ENCODE data around the gene RBMS2.
A peak's percentile ranks its signal among the peaks of the same experiment; 100 is the strongest.
"Not testable (repeated sequence)": the region's sequence is repeated elsewhere in the genome, so short reads cannot be mapped to it uniquely, and the experiment has no call there.

RBMS2 gene, protein sequence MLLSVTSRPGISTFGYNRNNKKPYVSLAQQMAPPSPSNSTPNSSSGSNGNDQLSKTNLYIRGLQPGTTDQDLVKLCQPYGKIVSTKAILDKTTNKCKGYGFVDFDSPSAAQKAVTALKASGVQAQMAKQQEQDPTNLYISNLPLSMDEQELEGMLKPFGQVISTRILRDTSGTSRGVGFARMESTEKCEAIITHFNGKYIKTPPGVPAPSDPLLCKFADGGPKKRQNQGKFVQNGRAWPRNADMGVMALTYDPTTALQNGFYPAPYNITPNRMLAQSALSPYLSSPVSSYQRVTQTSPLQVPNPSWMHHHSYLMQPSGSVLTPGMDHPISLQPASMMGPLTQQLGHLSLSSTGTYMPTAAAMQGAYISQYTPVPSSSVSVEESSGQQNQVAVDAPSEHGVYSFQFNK

GRCh38 chr12:56521590-56522371, at the start of gene RBMS2:
Gene RBMS2 (plus strand): TSS chr12:56521820. CDS start chr12:56522024, 204 bp downstream.
- peak; percentile 13 to 33 for DNase-seq
- peak within 1 kb of the TSS; percentile 96 to 98 for H3K4me3 Mint-ChIP-seq
- H3K9me3 Mint-ChIP-seq: no peaks in the 10 kb centered on the region
- peak within 1 kb of the TSS; percentile 96 to 97 for H3K27ac Mint-ChIP-seq
- H3K4me1 Mint-ChIP-seq: peaks cover 32% of the 10 kb centered on the region
- H3K27me3 Mint-ChIP-seq: no peaks in the 10 kb centered on the region
- peak; percentile 94 for ATAC-seq

GRCh38 chr12:56474389-56474788, 47.2 kb upstream of the RBMS2 start:
- H3K4me3 Mint-ChIP-seq: no peak overlapping the region
- no peak for DNase-seq
- H3K9me3 Mint-ChIP-seq: no peaks in the 10 kb centered on the region
- no peak for ATAC-seq
- H3K27me3 Mint-ChIP-seq: no peaks in the 10 kb centered on the region
- peaks cover 36% of the 10 kb centered on the region for H3K4me1 Mint-ChIP-seq
- no peak overlapping the region for H3K27ac Mint-ChIP-seq

DNA sequence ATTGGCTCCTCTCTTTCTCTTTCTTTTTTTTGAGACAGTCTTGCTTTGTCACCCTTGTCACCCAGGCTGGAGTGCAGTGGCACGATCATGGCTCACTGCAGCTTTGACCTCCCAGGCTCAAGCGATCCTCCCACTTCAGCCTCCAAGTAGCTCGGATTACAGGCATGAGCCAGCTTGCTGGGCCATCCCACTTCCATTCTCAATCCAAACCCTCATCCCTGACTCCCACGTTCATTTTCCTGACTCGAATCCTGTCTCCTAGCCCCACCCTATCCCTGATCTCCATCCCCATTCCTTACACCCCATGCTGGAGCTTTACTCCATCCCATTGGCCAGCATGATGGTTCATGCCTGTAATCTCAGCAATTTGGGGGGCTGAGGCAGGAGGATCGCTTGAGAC, 45.5 kb upstream of the RBMS2 start:
- H3K4me1 Mint-ChIP-seq: peaks cover 32% of the 10 kb centered on the region
- no peaks in the 10 kb centered on the region for H3K27me3 Mint-ChIP-seq
- no peak for ATAC-seq
- no peaks in the 10 kb centered on the region for H3K9me3 Mint-ChIP-seq
- no peak for DNase-seq
- no peak overlapping the region for H3K4me3 Mint-ChIP-seq
- H3K27ac Mint-ChIP-seq: peak overlapping the region; percentile 30 to 43

- H3K27me3 Mint-ChIP-seq: no peaks in the 10 kb centered on the region
- H3K4me1 Mint-ChIP-seq: peaks cover 24% of the 10 kb centered on the region
- no peaks in the 10 kb centered on the region for H3K9me3 Mint-ChIP-seq
- no peak overlapping the region for H3K4me3 Mint-ChIP-seq
- no peak for ATAC-seq
- peak overlapping the region in 1 of 2 donors; percentile 86 for H3K27ac Mint-ChIP-seq
- DNase-seq: no peak
Observed at GRCh38 chr12:56476972-56477432, 44.6 kb upstream of the RBMS2 start.

DNA sequence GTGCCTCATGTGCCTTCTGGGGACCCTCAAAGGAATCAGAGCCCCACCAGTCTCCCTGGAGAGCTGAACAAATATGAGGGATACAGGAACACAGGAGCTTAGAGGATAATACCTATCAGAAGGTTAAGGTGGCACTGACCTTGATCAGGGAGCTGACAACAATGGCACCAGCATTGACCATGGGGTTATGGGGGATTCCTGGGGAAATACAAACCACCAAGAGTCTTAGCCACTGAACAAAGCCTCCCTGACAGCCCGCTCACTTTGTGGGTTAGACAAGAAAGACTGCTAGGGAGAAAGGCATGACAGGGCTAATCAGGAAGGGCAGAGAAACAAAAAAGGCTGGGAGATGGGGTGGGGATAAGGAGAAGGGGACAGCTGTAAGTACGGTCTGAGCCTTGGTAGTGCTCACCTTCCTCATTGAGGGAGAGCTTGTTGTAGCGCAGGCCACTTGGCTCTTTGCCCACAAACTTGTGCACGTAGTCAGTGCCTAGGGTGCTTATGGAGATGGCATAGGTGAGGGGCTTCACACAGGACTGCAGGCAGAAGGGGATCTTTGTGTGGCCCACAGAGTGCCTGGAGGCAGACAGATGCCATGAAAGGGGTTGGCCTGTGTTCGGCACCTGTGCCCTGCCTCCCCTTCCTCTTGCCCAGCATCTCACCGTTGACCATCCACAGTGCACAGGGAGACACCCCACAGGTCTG, 43.9 kb upstream of the RBMS2 start:
- no peaks in the 10 kb centered on the region for H3K27me3 Mint-ChIP-seq
- H3K9me3 Mint-ChIP-seq: no peaks in the 10 kb centered on the region
- peak overlapping the region; percentile 83 to 86 for H3K27ac Mint-ChIP-seq
- peaks cover 24% of the 10 kb centered on the region for H3K4me1 Mint-ChIP-seq
- H3K4me3 Mint-ChIP-seq: no peak overlapping the region
- DNase-seq: no peak
- peak; percentile 33 for ATAC-seq

GRCh38 chr12:56479625-56480024, 42.0 kb upstream of the RBMS2 start:
- H3K4me3 Mint-ChIP-seq: no peak overlapping the region
- no peak for ATAC-seq

GRCh38 chr12:56484566-56484965, 37.1 kb upstream of the RBMS2 start:
- Mint-ChIP-seq H3K9me3 (peaks cover 6 to 7% of the 10 kb centered on the region in 2 donors), H3K4me3 (no peak overlapping the region), H3K4me1 (peaks cover 39% of the 10 kb centered on the region)

More at GRCh38 chr12:56479625-56480024, 42.0 kb upstream of the RBMS2 start:
- DNase-seq: no peak
- peaks cover 24% of the 10 kb centered on the region for H3K4me1 Mint-ChIP-seq
- no peaks in the 10 kb centered on the region for H3K27me3 Mint-ChIP-seq
- H3K9me3 Mint-ChIP-seq: no peaks in the 10 kb centered on the region
- no peak overlapping the region for H3K27ac Mint-ChIP-seq

GRCh38 chr12:56486694-56487093, 34.9 kb upstream of the RBMS2 start:
- H3K4me3 Mint-ChIP-seq: peak overlapping the region in 1 of 2 donors; percentile 96
- ATAC-seq (no peak), DNase-seq (no peak)
- H3K27ac Mint-ChIP-seq: no peak overlapping the region
- H3K4me1 Mint-ChIP-seq: peaks cover 24% of the 10 kb centered on the region
- H3K9me3 Mint-ChIP-seq: peaks cover 6 to 7% of the 10 kb centered on the region in 2 donors
- peaks cover 48% of the 10 kb centered on the region for H3K27me3 Mint-ChIP-seq

More at GRCh38 chr12:56484566-56484965, 37.1 kb upstream of the RBMS2 start:
- peaks cover 26% of the 10 kb centered on the region for H3K27me3 Mint-ChIP-seq
- DNase-seq (no peak), ATAC-seq (no peak)
- no peak overlapping the region for H3K27ac Mint-ChIP-seq

DNA sequence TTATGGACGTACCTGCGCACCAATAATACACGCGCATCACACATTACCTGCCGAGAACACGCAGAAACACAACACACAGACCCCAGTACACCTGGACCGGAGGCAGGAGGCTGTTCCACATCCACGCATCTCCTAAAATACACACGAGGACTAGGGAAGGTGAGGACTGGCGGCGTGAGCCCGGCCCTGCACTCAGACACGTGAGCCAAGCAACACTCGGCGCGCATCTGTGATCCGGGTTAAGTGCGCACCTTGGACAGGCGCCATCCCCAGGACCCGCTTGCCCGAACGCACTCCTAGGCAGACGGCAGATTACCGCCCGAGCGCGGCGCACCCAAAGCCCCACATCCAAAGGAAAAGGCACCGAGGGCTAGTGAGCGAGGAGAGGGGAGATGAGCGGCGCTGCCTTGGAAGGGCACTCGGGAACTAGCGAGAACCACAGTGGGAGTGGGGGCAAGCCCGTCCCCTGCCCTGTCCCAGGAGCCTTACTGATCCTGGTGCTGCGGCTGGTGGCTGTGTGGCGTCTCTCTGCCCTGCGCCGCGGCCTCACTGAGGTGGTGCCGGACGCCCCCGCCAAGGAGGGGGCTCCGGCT, 34.1 kb upstream of the RBMS2 start:
- H3K4me1 Mint-ChIP-seq: peaks cover 24% of the 10 kb centered on the region
- ATAC-seq (peak; percentile 64), DNase-seq (peak; percentile 34 to 49)
- H3K27me3 Mint-ChIP-seq: peaks cover 51% of the 10 kb centered on the region
- H3K4me3 Mint-ChIP-seq: peak overlapping the region; percentile 87 to 96
- H3K9me3 Mint-ChIP-seq: peaks cover 6 to 7% of the 10 kb centered on the region in 2 donors
- H3K27ac Mint-ChIP-seq: peak overlapping the region in 1 of 2 donors; percentile 67

DNA sequence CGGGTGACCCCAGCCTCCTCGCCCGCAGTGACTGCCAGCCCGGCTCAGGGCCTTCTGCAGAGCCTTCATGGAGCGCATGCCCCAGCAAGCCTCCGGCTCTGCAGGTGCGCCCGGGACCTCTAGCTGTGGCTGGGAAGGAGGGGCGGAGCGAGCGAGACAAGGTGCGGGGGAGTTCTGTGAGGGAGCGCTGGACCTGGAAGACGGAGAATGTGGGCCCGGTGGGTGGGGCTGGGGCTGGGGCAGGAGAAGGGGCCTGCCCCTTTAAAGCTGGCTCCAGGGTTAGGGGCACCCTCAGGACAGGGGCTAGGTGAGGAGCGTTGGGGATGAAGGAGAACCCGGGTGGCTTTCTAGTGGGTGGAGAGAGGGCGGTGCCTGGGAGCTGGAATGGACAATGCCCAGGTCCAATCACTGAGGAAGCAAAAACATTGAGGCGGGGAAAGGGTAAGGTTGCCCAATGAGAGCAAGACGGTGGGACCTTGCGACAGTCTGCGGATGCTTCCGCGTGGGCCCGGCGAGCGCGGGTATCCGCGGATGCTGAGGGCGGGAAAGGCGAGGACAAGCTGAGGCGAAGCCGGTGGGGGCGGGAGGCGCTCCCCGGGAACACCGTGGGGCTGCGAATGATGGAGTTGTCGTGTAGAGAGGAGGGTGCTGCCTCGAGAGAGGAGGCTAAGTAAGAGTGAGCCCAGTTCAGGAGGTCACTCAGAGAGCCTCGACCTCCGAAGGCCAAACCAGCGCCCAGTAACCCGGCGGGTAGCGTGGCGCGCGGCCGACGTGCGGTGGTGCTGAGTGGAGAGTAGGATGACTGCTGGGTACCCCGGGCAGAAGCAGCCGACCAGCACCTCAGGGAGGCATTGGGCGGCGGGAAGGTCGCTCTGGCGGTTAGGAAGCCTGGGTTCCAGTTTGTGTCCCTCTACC, 33.3 kb upstream of the RBMS2 start, which contains the start of gene GLS2:
Gene GLS2 (minus strand): TSS at position 121 of the 915 bp plus-strand sequence. CDS start 43 bp downstream, at position 78.
- H3K9me3 Mint-ChIP-seq: peaks cover 6 to 7% of the 10 kb centered on the region in 2 donors
- peak within 1 kb of the TSS; percentile 87 to 96 for H3K4me3 Mint-ChIP-seq
- H3K27me3 Mint-ChIP-seq: peaks cover 51% of the 10 kb centered on the region
- ATAC-seq (peak; percentile 96), DNase-seq (peak; percentile 59 to 75)
- H3K4me1 Mint-ChIP-seq: peaks cover 24% of the 10 kb centered on the region
- peak within 1 kb of the TSS; percentile 82 to 90 for H3K27ac Mint-ChIP-seq

- H3K27me3 Mint-ChIP-seq: peaks cover 51% of the 10 kb centered on the region
- H3K4me1 Mint-ChIP-seq: peaks cover 24% of the 10 kb centered on the region
- peaks cover 6 to 7% of the 10 kb centered on the region in 2 donors for H3K9me3 Mint-ChIP-seq
- no peak overlapping the region for H3K27ac Mint-ChIP-seq
- DNase-seq: no peak
- H3K4me3 Mint-ChIP-seq: no peak overlapping the region
- no peak for ATAC-seq
Observed at GRCh38 chr12:56490360-56490759, 31.3 kb upstream of the RBMS2 start.

GRCh38 chr12:56493409-56494105, 28.1 kb upstream of the RBMS2 start:
- H3K27me3 Mint-ChIP-seq: peaks cover 48% of the 10 kb centered on the region
- H3K27ac Mint-ChIP-seq, H3K4me3 Mint-ChIP-seq, ATAC-seq, DNase-seq, H3K9me3 Mint-ChIP-seq: not testable (repeated sequence)
- H3K4me1 Mint-ChIP-seq: peaks cover 11% of the 10 kb centered on the region

DNA sequence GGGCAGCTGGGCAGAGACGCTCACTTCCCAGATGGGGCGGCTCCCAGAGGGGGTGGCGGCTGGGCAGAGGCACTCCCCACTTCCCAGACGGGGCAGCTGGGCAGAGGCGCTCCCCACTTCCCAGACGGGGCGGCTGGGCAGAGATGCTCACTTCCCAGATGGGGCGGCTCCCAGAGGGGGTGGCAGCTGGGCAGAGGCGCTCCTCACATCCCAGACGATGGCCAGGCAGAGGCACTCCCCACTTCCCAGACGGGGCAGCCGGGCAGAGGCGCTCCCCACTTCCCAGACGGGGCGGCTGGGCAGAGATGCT, 27.6 kb upstream of the RBMS2 start:
- H3K9me3 Mint-ChIP-seq, H3K4me1 Mint-ChIP-seq, H3K4me3 Mint-ChIP-seq, ATAC-seq, DNase-seq, H3K27ac Mint-ChIP-seq: not testable (repeated sequence)
- H3K27me3 Mint-ChIP-seq: peaks cover 44% of the 10 kb centered on the region

GRCh38 chr12:56494481-56494880, 27.1 kb upstream of the RBMS2 start:
- H3K4me3 Mint-ChIP-seq, H3K4me1 Mint-ChIP-seq, H3K9me3 Mint-ChIP-seq, DNase-seq, ATAC-seq, H3K27ac Mint-ChIP-seq: not testable (repeated sequence)
- H3K27me3 Mint-ChIP-seq: peaks cover 44% of the 10 kb centered on the region
